NCI-H748 (cell line): Measurements from ENCODE around the gene OR6K2.

Source experiments
- DNase-seq: peaks from one replicate; lab custom pipeline; 2025; ENCODE audit not compliant: unreplicated experiment; lab: John Stamatoyannopoulos, UW

The OR6K2 gene

GRCh38 chr1:158686111-158687009 lies 14.1 kb downstream of the OR6K2 start, which contains the start of gene SPTA1:
Gene SPTA1, minus strand, starts transcription at chr1:158686715. Its CDS starts 198 bp downstream, at chr1:158686517.
- DNase-seq, result no peak

DNA sequence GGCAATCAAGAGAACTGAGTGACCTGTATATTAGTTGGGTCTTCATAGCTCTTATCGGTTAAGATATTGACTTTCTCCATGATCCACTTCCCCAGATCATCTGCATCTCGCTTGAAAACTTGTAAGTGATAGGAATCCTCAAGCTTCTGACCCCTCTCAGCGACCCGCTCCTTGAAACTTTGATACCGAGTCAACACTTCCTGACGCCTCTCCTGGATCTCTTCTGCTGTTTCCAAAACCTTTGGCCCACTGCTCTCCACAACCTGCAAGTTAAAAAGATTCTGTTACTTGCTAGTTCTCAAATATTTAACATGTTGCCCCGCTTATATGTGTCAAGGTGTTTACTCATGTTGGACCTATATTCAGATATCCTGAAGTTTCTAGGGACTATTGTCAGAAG lies 15.4 kb downstream of the OR6K2 start:
- no peak for DNase-seq

- DNase-seq, result no peak
Observed at GRCh38 chr1:158681606-158682005, 18.8 kb downstream of the OR6K2 start.

DNA sequence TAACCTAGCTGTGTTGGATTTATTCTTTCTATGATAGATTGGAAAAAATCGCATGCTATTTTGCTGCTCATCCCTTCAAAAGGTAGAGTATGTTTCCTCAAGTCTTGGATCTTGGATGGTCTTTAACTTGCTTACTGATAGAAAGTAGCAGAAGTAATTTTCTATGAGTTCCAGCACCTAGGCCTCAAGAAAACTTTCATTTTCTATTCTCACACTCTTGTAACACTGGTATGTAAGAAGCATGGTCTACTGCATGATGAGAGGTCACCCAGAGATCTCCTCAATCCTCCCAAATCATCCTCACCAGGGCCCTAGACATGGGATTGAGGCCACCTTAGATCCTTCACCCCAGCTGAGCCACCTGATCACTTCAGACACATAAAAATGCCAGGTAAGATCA lies 21.2 kb downstream of the OR6K2 start:
- DNase-seq, result no peak

- no peak for DNase-seq
Observed at GRCh38 chr1:158675563-158676323, 24.7 kb downstream of the OR6K2 start.

DNA sequence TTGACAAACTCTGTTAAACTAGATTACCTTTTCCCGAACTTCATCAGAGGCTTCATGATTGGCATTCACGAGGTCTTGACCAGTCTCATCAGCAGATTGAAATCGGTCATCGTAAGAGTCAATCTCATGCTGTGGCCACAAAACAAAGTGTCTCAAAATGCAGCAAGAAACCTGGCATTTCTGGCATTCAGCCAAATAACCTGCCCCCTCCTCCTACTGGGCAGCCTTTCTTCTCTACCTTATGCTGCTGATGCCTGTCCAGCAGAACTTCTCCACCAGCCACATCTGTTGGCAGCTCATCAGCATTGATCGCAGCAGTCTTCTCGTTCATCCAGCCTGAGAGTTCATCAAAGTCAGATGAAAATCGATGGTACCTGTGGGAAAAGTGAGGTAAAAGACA lies 26.1 kb downstream of the OR6K2 start:
- no peak for DNase-seq

- no peak for DNase-seq
Observed at GRCh38 chr1:158666037-158666436, 34.4 kb downstream of the OR6K2 start.

- DNase-seq, result no peak
Observed at GRCh38 chr1:158654571-158654970, 45.9 kb downstream of the OR6K2 start.

- DNase-seq, result no peak
Observed at GRCh38 chr1:158654086-158654485, 46.4 kb downstream of the OR6K2 start.

- no peak for DNase-seq
Observed at GRCh38 chr1:158652721-158653334, 47.6 kb downstream of the OR6K2 start.
